ENCODE data around the gene PDCD4. TPM values are rescaled to one million over a fixed set of nuclear protein-coding genes. Genes with fewer than 3 reads are reported as not detected.

PDCD4 gene
- total RNA-seq, 1 experiment from 2014 or later, result 63.0 TPM

DNA sequence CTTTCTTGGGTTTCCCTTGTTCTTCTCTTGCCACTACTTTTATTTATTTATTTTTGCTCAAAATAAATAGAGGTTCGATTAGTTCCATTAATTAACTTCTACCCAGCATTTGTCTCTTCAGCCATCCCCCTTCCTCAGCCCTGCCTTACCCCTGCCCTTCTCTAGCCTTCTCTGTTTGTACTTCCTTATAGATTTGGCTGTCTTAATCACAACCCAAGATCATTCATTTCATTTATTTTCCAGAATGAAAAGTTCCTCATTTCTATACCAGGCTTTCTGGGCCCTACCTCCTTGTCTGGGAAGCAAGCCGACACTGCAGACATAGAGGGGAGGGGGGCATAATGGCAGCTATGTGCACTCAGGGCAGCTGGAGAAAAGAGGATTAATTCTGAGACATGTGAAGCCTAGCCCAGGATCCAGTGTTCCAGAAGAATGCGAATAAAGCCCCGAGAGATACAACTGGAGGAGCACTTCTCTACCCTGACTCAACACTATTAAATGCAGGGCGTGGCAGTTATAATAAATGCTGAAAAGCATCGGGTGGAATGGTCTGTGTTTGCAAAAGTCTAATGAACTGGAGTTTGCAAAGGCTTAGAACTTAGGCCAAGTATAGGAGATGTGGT is 6.4 kb upstream of the PDCD4 start (continued):
- TF ChIP-seq, protein P1, sequence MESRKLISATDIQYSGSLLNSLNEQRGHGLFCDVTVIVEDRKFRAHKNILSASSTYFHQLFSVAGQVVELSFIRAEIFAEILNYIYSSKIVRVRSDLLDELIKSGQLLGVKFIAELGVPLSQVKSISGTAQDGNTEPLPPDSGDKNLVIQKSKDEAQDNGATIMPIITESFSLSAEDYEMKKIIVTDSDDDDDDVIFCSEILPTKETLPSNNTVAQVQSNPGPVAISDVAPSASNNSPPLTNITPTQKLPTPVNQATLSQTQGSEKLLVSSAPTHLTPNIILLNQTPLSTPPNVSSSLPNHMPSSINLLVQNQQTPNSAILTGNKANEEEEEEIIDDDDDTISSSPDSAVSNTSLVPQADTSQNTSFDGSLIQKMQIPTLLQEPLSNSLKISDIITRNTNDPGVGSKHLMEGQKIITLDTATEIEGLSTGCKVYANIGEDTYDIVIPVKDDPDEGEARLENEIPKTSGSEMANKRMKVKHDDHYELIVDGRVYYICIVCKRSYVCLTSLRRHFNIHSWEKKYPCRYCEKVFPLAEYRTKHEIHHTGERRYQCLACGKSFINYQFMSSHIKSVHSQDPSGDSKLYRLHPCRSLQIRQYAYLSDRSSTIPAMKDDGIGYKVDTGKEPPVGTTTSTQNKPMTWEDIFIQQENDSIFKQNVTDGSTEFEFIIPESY (IDR thresholded peaks at IDR 0.05; ENCODE audit: extremely low read depth, insufficient replicate concordance, low read length), result no peak
- TF ChIP-seq TCF7L2 (IDR thresholded peaks at IDR 0.05; ENCODE audit: borderline replicate concordance, extremely low read depth, insufficient read depth, insufficient read length), result no peak

DNA sequence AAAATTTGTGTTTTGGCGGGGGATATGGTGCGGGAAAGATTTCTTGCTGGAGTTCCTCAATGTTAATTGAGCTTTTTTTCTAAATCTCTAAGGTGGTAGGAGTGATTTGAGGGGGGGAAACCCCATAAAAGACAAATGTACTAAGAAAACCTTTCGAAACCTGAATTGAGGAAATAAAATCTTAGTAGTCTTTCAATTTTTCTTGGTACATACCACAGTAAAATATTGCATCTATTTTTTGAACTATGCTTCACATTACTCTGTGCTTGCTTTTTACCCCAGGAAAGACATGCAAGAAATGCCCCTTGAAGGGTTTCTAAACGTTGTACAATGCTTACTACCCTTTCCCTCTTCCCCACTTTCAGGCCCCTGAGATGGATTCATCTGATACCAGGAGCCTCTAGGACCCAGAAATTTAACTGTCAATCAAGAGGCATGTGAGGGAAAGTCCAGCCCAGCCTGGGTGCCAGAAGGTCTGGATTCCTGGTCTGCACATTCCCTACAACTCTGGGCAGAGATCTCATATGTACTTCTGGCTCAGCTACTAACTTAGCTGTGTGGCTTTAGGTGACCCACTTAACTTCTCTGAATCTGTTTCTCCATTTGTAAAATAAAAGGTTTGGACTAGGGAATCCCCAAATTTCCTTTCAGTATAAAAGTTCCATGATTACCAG is 5.8 kb upstream of the PDCD4 start:
- H3K9me2 ChIP-seq (ENCODE audit: insufficient read depth), result no peaks in the 10 kb centered on the region
- no peaks in the 10 kb centered on the region for H3K9me3 ChIP-seq (ENCODE audit: control insufficient read depth in 1 of 2, insufficient read depth in 1 of 2, low read depth in 1 of 2, low read length in 2 of 2)
- no peak overlapping the region for H3K27ac ChIP-seq (ENCODE audit: low read depth, low read length)
- ChIA-PET RAD21 (ENCODE audit: low non-redundant PET in 1 of 2, low total read pairs in 2 of 2, uncharacterized antibody in 2 of 2, unreplicated experiment in 2 of 2) (no interaction called here), CTCF (no interaction called here), POLR2A (no interaction called here)
- peaks cover 11 to 22% of the 10 kb centered on the region in 2 experiments for H3K4me1 ChIP-seq (ENCODE audit: control insufficient read depth in 1 of 2, insufficient read depth in 2 of 2, low read length in 2 of 2)
- peak; percentile 68 for ATAC-seq
- peak overlapping the region; percentile 63 for H3K4me2 ChIP-seq (ENCODE audit: low read length)
- no peaks in the 10 kb centered on the region for H3K36me3 ChIP-seq (ENCODE audit: control insufficient read depth in 1 of 2, insufficient read depth in 2 of 2, low read length in 2 of 2)
- peak overlapping the region; percentile 59 for H2AFZ ChIP-seq (ENCODE audit: low read depth, low read length, poor library complexity, severe bottlenecking)
- intact Hi-C loops (cut with micrococcal nuclease), result no loop called here
- H3K4me3 ChIP-seq (replicated peaks in 1 of 2; ENCODE audit: low read depth in 1 of 2, low read length in 2 of 2), result peak overlapping the region in 1 of 2 experiments; percentile 16; a peak in 2 of 4 replicates
- no peaks in the 10 kb centered on the region for H3K27me3 ChIP-seq (ENCODE audit: insufficient read depth, low read length)
- peak overlapping the region; percentile 20; the same call in 1 of the 2 replicates for H3K9ac ChIP-seq (ENCODE audit: low read length)
- TF ChIP-seq, protein P2, sequence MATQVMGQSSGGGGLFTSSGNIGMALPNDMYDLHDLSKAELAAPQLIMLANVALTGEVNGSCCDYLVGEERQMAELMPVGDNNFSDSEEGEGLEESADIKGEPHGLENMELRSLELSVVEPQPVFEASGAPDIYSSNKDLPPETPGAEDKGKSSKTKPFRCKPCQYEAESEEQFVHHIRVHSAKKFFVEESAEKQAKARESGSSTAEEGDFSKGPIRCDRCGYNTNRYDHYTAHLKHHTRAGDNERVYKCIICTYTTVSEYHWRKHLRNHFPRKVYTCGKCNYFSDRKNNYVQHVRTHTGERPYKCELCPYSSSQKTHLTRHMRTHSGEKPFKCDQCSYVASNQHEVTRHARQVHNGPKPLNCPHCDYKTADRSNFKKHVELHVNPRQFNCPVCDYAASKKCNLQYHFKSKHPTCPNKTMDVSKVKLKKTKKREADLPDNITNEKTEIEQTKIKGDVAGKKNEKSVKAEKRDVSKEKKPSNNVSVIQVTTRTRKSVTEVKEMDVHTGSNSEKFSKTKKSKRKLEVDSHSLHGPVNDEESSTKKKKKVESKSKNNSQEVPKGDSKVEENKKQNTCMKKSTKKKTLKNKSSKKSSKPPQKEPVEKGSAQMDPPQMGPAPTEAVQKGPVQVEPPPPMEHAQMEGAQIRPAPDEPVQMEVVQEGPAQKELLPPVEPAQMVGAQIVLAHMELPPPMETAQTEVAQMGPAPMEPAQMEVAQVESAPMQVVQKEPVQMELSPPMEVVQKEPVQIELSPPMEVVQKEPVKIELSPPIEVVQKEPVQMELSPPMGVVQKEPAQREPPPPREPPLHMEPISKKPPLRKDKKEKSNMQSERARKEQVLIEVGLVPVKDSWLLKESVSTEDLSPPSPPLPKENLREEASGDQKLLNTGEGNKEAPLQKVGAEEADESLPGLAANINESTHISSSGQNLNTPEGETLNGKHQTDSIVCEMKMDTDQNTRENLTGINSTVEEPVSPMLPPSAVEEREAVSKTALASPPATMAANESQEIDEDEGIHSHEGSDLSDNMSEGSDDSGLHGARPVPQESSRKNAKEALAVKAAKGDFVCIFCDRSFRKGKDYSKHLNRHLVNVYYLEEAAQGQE (IDR thresholded peaks at IDR 0.05; ENCODE audit: low read depth), result no peak
- TF ChIP-seq POLR2AphosphoS5 (IDR thresholded peaks at IDR 0.05; ENCODE audit: low read depth, low read length) (no peak), RAD21 (IDR thresholded peaks at IDR 0.05; ENCODE audit: low read depth) (no peak), EZH2 (IDR thresholded peaks at IDR 0.05) (no peak), FOSL1 (IDR thresholded peaks at IDR 0.05; ENCODE audit: low read depth) (peak; percentile 39), ZNF274 (IDR thresholded peaks at IDR 0.05; ENCODE audit: low read depth, low read length) (no peak)
- TF ChIP-seq, protein P3, sequence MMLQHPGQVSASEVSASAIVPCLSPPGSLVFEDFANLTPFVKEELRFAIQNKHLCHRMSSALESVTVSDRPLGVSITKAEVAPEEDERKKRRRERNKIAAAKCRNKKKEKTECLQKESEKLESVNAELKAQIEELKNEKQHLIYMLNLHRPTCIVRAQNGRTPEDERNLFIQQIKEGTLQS (IDR thresholded peaks at IDR 0.05), result no peak
- no peaks in the 10 kb centered on the region for H4K20me1 ChIP-seq (ENCODE audit: insufficient read depth)
- BruUV-seq (replicated peaks), result no TSS peak
- no peaks in the 10 kb centered on the region for H3K79me2 ChIP-seq (ENCODE audit: insufficient read depth, low read length)
- no peak for DNase-seq (ENCODE audit: low read depth, low spot score)

Measured in HCT116 (cell line).